HG03060 (cell line): Measurements from ENCODE around the gene TOM1L2.

ENCODE experiments used
- ATAC-seq: cut with Tn5 transposase; IDR thresholded peaks from one replicate; pipeline ENCODE4 v1.9.1; 2021; ENCODE audit warnings: low read depth, moderate number of reproducible peaks; ENCODE audit not compliant: unreplicated experiment

TOM1L2 gene

DNA sequence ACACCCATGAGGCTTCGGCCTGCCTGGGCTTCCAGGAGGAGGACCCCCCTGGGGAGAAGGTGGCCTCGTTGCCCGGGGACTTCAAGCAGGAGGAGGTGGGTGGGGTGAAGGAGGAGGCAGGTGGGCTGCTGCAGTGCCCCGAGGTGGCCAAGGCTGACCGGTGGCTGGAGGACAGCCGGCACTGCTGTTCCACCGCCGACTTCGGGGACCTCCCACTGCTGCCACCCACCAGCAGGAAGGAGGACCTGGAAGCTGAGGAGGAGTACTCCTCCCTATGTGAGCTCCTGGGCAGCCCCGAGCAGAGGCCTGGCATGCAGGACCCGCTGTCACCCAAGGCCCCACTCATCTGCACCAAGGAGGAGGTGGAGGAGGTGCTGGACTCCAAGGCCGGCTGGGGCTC lies 176.9 kb downstream of the TOM1L2 start:
- no peak for ATAC-seq

DNA sequence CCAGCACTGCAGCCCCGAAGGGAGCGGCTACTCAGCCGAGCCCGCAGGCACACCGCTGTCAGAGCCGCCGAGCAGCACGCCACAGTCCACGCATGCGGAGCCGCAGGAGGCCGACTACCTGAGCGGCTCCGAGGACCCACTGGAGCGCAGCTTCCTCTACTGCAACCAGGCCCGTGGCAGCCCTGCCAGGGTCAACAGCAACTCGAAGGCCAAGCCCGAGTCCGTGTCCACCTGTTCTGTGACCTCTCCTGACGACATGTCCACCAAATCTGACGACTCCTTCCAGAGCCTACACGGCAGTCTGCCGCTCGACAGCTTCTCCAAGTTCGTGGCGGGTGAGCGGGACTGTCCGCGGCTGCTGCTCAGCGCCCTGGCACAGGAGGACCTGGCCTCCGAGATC lies 177.8 kb downstream of the TOM1L2 start:
- no peak for ATAC-seq
